Muscle layer of duodenum (tissue), 2 donors: ENCODE data around the gene GULP1.
"Not testable (repeated sequence)": the region's sequence is repeated elsewhere in the genome, so short reads cannot be mapped to it uniquely, and the experiment has no call there.

Experiments
- H3K27ac ChIP-seq: one replicate; pipeline ENCODE4 v1.7.0; 2013; ENCODE audit warnings: mild to moderate bottlenecking, low read length
- H3K27me3 ChIP-seq: one replicate; pipeline ENCODE4 v1.7.0; 2013; ENCODE audit warnings: low read depth, mild to moderate bottlenecking, control low read depth, low read length
- H3K36me3 ChIP-seq, 2 donors: one replicate each; pipeline ENCODE4 v1.7.0; 2013; ENCODE audit warnings: low read length in 2 of 2, control low read depth in 1 of 2, mild to moderate bottlenecking in 1 of 2; ENCODE audit not compliant: insufficient read depth in 2 of 2, control insufficient read depth in 1 of 2
- H3K4me1 ChIP-seq, 2 donors: one replicate each; pipeline ENCODE4 v1.7.0; 2013; ENCODE audit warnings: low read length in 2 of 2, mild to moderate bottlenecking in 2 of 2, control low read depth in 1 of 2, moderate library complexity in 1 of 2; ENCODE audit not compliant: insufficient read depth in 2 of 2, control insufficient read depth in 1 of 2
- H3K4me3 ChIP-seq, 2 donors: one replicate each; pipeline ENCODE4 v1.7.0; 2013; ENCODE audit warnings: low read length in 2 of 2, low read depth in 1 of 2, mild to moderate bottlenecking in 1 of 2
- H3K9me3 ChIP-seq, 2 donors: one replicate each; pipeline ENCODE4 v1.7.0; 2013; ENCODE audit warnings: low read length in 2 of 2, control low read depth in 1 of 2, mild to moderate bottlenecking in 1 of 2; ENCODE audit not compliant: control insufficient read depth in 1 of 2
- donor health status: healthy.

Gene GULP1

GRCh38 chr2:188580738-188581137 lies 289.1 kb downstream of the GULP1 start:
- Histone ChIP-seq H3K4me3 (no peak overlapping the region), H3K4me1 (peaks cover 0 to 8% of the 10 kb centered on the region in 2 donors), H3K36me3 (no peaks in the 10 kb centered on the region), H3K27me3 (no peaks in the 10 kb centered on the region), H3K27ac (no peak overlapping the region), H3K9me3 (no peaks in the 10 kb centered on the region)

GRCh38 chr2:188582211-188582610 lies 290.5 kb downstream of the GULP1 start:
- Histone ChIP-seq H3K36me3 (no peaks in the 10 kb centered on the region), H3K27ac (no peak overlapping the region), H3K9me3 (no peaks in the 10 kb centered on the region), H3K4me3 (no peak overlapping the region), H3K4me1 (peaks cover 0 to 8% of the 10 kb centered on the region in 2 donors), H3K27me3 (no peaks in the 10 kb centered on the region)

- H3K4me3 ChIP-seq: no peak overlapping the region
- peaks cover 0 to 3% of the 10 kb centered on the region in 2 donors for H3K4me1 ChIP-seq
- H3K9me3 ChIP-seq: no peaks in the 10 kb centered on the region
- no peaks in the 10 kb centered on the region for H3K27me3 ChIP-seq
- H3K36me3 ChIP-seq: no peaks in the 10 kb centered on the region
- no peak overlapping the region for H3K27ac ChIP-seq
Observed at GRCh38 chr2:188588235-188588634, 296.6 kb downstream of the GULP1 start.

- no peak overlapping the region for H3K27ac ChIP-seq
- no peaks in the 10 kb centered on the region for H3K27me3 ChIP-seq
- H3K4me3 ChIP-seq: no peak overlapping the region
- no peaks in the 10 kb centered on the region for H3K9me3 ChIP-seq
- peaks cover 3 to 13% of the 10 kb centered on the region in 2 donors for H3K4me1 ChIP-seq
- no peaks in the 10 kb centered on the region for H3K36me3 ChIP-seq
Observed at GRCh38 chr2:188596054-188596453, 304.4 kb downstream of the GULP1 start.

GRCh38 chr2:188598551-188598950 lies 306.9 kb downstream of the GULP1 start:
- no peaks in the 10 kb centered on the region for H3K27me3 ChIP-seq
- peaks cover 3 to 13% of the 10 kb centered on the region in 2 donors for H3K4me1 ChIP-seq
- no peak overlapping the region for H3K4me3 ChIP-seq
- no peaks in the 10 kb centered on the region for H3K36me3 ChIP-seq
- H3K9me3 ChIP-seq: no peaks in the 10 kb centered on the region
- H3K27ac ChIP-seq: no peak overlapping the region

GRCh38 chr2:188599140-188599539 lies 307.5 kb downstream of the GULP1 start:
- H3K4me3 ChIP-seq: no peak overlapping the region
- H3K27ac ChIP-seq: no peak overlapping the region
- H3K4me1 ChIP-seq: peaks cover 3 to 13% of the 10 kb centered on the region in 2 donors
- H3K27me3 ChIP-seq: no peaks in the 10 kb centered on the region
- H3K9me3 ChIP-seq: no peaks in the 10 kb centered on the region
- H3K36me3 ChIP-seq: no peaks in the 10 kb centered on the region

- Histone ChIP-seq H3K4me1 (peaks cover 3 to 13% of the 10 kb centered on the region in 2 donors), H3K4me3 (no peak overlapping the region), H3K9me3 (no peaks in the 10 kb centered on the region), H3K27ac (no peak overlapping the region), H3K27me3 (no peaks in the 10 kb centered on the region), H3K36me3 (no peaks in the 10 kb centered on the region)
Observed at GRCh38 chr2:188600536-188601210, 309.0 kb downstream of the GULP1 start.

- Histone ChIP-seq H3K27ac (no peak overlapping the region), H3K4me1 (peaks cover 3 to 13% of the 10 kb centered on the region in 2 donors), H3K4me3 (no peak overlapping the region), H3K9me3 (no peaks in the 10 kb centered on the region), H3K27me3 (no peaks in the 10 kb centered on the region), H3K36me3 (no peaks in the 10 kb centered on the region)
Observed at GRCh38 chr2:188601391-188601790, 309.7 kb downstream of the GULP1 start.

- Histone ChIP-seq H3K27me3 (no peaks in the 10 kb centered on the region), H3K9me3 (no peaks in the 10 kb centered on the region), H3K4me1 (peaks cover 3 to 13% of the 10 kb centered on the region in 2 donors), H3K27ac (no peak overlapping the region), H3K4me3 (no peak overlapping the region), H3K36me3 (no peaks in the 10 kb centered on the region)
Observed at GRCh38 chr2:188601927-188602326, 310.3 kb downstream of the GULP1 start.

GRCh38 chr2:188604579-188604978 lies 312.9 kb downstream of the GULP1 start:
- Histone ChIP-seq H3K9me3 (no peaks in the 10 kb centered on the region), H3K4me3 (no peak overlapping the region), H3K27me3 (no peaks in the 10 kb centered on the region), H3K4me1 (peaks cover 0 to 6% of the 10 kb centered on the region in 2 donors), H3K36me3 (no peaks in the 10 kb centered on the region), H3K27ac (no peak overlapping the region)

- not testable (repeated sequence) for H3K9me3 ChIP-seq, H3K4me1 ChIP-seq, H3K36me3 ChIP-seq, H3K27me3 ChIP-seq, H3K27ac ChIP-seq, H3K4me3 ChIP-seq
Observed at GRCh38 chr2:188605609-188606584, 314.2 kb downstream of the GULP1 start.
